ENCODE measurements around the gene LORICRIN. TPM values are rescaled to one million over a fixed set of nuclear protein-coding genes. Genes with fewer than 3 reads are reported as not detected.

LORICRIN gene
- total and polyA plus RNA-seq, 9 of the 15 experiments (the other 6 are each of a cell fraction or from before 2014, with no cell fraction given): not detected

DNA sequence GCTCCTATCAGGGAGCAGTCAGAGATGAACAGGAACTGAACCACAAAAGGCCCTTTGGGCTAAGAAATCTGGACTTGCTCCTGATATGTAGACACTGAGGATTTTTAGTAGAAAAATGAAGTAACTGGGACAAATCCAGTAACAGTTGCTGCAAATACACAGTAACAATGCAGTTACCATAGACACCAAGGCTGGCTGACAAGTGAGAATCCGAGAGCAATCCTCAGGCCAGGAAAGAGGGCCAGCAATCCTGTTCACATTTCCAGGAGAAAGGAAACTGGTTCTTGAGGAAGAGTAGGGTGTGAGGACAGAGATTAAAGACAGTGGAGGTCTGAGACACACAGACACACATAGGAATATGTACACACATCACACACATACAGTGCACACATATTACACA lies 9.3 kb upstream of the LORICRIN start:
- no peak overlapping the region for H3K4me2 ChIP-seq (ENCODE audit: insufficient read depth, low read length)
- H3K9ac ChIP-seq (ENCODE audit: insufficient read depth in 1 of 2, low read depth in 2 of 2, low read length in 2 of 2): no peak overlapping the region
- ChIA-PET POLR2A (no interaction called here), CTCF (ENCODE audit: low intra/inter-chr PET ratio) (no interaction called here)
- H3K79me2 ChIP-seq (ENCODE audit: control insufficient read depth, insufficient read depth, low read length): no peaks in the 10 kb centered on the region
- H3K36me3 ChIP-seq (ENCODE audit: control insufficient read depth, insufficient read depth, low read length): no peaks in the 10 kb centered on the region
- no peaks in the 10 kb centered on the region for H3K4me1 ChIP-seq (replicated peaks in 1 of 2; ENCODE audit: control insufficient read depth in 2 of 2, insufficient read depth in 2 of 2, low read length in 2 of 2)
- DNase-seq (ENCODE audit: extremely low read depth in 1 of 4, low spot score in 3 of 4) (no peak), ATAC-seq (no peak), FAIRE-seq (no peak)
- in situ Hi-C loops (cut with MboI): no loop called here
- no TSS peak for BruUV-seq (replicated peaks)
- H3K27ac ChIP-seq (ENCODE audit: extremely low read depth, low read depth, low read length): no peak overlapping the region
- TF ChIP-seq ZNF76 (CRISPR knock-in tag; IDR thresholded peaks at IDR 0.05; ENCODE audit: borderline replicate concordance) (no peak), PTBP1 (IDR thresholded peaks at IDR 0.05; ENCODE audit: low read depth, low read length) (no peak), CHCHD3 (CRISPR knock-in tag; IDR thresholded peaks at IDR 0.05) (no peak), GABPB2 (CRISPR knock-in tag; conservative IDR thresholded peaks at IDR 0.05) (no peak), MBD2 (IDR thresholded peaks at IDR 0.05; ENCODE audit: borderline replicate concordance, low read depth) (no peak), SMAD3 (CRISPR knock-in tag; conservative IDR thresholded peaks at IDR 0.05) (no peak), NRF1 (conservative IDR thresholded peaks at IDR 0.05 in 1 of 2, IDR thresholded peaks at IDR 0.05 in 1 of 2) (no peak), ZC3H4 (CRISPR knock-in tag; IDR thresholded peaks at IDR 0.05; ENCODE audit: borderline replicate concordance) (no peak), BHLHE40 (IDR thresholded peaks at IDR 0.05; ENCODE audit: low read length) (no peak), L3MBTL2 (IDR thresholded peaks at IDR 0.05) (no peak)
- TF ChIP-seq, protein P1, sequence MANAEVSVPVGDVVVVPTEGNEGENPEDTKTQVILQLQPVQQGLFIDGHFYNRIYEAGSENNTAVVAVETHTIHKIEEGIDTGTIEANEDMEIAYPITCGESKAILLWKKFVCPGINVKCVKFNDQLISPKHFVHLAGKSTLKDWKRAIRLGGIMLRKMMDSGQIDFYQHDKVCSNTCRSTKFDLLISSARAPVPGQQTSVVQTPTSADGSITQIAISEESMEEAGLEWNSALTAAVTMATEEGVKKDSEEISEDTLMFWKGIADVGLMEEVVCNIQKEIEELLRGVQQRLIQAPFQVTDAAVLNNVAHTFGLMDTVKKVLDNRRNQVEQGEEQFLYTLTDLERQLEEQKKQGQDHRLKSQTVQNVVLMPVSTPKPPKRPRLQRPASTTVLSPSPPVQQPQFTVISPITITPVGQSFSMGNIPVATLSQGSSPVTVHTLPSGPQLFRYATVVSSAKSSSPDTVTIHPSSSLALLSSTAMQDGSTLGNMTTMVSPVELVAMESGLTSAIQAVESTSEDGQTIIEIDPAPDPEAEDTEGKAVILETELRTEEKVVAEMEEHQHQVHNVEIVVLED (CRISPR knock-in tag; IDR thresholded peaks at IDR 0.05): no peak
- TF ChIP-seq, protein P2, sequence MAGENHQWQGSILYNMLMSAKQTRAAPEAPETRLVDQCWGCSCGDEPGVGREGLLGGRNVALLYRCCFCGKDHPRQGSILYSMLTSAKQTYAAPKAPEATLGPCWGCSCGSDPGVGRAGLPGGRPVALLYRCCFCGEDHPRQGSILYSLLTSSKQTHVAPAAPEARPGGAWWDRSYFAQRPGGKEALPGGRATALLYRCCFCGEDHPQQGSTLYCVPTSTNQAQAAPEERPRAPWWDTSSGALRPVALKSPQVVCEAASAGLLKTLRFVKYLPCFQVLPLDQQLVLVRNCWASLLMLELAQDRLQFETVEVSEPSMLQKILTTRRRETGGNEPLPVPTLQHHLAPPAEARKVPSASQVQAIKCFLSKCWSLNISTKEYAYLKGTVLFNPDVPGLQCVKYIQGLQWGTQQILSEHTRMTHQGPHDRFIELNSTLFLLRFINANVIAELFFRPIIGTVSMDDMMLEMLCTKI (IDR thresholded peaks at IDR 0.05; ENCODE audit: partially characterized antibody): no peak
- H3K9me1 ChIP-seq (ENCODE audit: control insufficient read depth, insufficient read depth, low read length): no peaks in the 10 kb centered on the region
- no peak overlapping the region for H2AFZ ChIP-seq (ENCODE audit: low read depth, low read length)
- intact Hi-C loops (cut with micrococcal nuclease): no loop called here
- 6% methylated on average over 1 of the region's 1 CpG for WGBS (ENCODE audit: insufficient coverage, low coverage, missing lambda C conversion rate)
- no peak overlapping the region for H3K4me3 ChIP-seq
- H3K9me3 ChIP-seq (replicated peaks; ENCODE audit: control insufficient read depth, insufficient read depth, low read depth, low read length): no peaks in the 10 kb centered on the region
- H3K27me3 ChIP-seq (ENCODE audit: control insufficient read depth in 2 of 2, insufficient read depth in 2 of 2, low read length in 2 of 2): peaks cover 2 to 5% of the 10 kb centered on the region in 2 experiments; a peak in 3 of 5 replicates
- H4K20me1 ChIP-seq (replicated peaks; ENCODE audit: control insufficient read depth, insufficient read depth, low read length): no peaks in the 10 kb centered on the region
